ENCODE measurements around the gene SSX2IP.

DNA sequence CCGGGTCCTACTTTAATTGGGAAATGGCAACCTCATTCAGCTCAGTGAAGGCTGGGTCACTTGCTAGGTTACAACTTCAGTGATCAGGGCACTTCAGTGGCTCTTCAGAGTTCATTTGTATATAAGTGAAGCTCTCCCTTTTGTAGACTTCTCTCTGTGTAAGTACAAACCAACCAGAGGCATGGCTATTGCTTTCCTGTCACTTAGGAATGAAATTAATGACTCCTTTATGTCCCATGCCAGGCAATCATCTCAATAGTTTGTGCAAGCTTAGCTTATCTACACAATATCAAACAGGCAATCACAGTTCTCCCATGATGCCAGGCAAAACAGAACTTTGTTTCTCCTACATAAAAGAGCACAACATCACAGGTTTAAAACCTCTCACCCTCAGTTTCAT is 93.2 kb downstream of the SSX2IP start:
- TF ChIP-seq CTCF (IDR thresholded peaks at IDR 0.05) = no peak
- TF ChIP-seq POLR2AphosphoS5 (IDR thresholded peaks at IDR 0.05) = no peak

Measured in prostate gland (tissue), 2 donors.